HAP-1 (cell line): ENCODE results near the gene ANKMY2.

ENCODE experiments used
- DNase-seq, 2 experiments: peaks; one replicate each; pipeline ENCODE4 v3.0.0-alpha.2; 2016 to 2020; ENCODE audit warnings: low spot score in 2 of 2
- H3K27me3 ChIP-seq: fragments of 250-450 bp; sonication (Bioruptor Pico); 2 replicates; pipeline ENCODE4 v1.5.1; 2020; ENCODE audit warnings: low read depth, mild to moderate bottlenecking, moderate library complexity
- H3K36me3 ChIP-seq: fragments of 250-450 bp; sonication (Bioruptor Pico); replicated peaks from 2 replicates; pipeline ENCODE4 v1.5.1; 2020; ENCODE audit warnings: mild to moderate bottlenecking
- H3K4me1 ChIP-seq: fragments of 250-450 bp; sonication (Bioruptor Pico); 2 replicates; pipeline ENCODE4 v1.5.1; 2020; ENCODE audit warnings: mild to moderate bottlenecking
- H3K4me3 ChIP-seq: fragments of 250-450 bp; sonication (Bioruptor Pico); 2 replicates; pipeline ENCODE4 v1.5.1; 2020; ENCODE audit warnings: mild to moderate bottlenecking, moderate library complexity
- H3K9me3 ChIP-seq: fragments of 250-450 bp; sonication (Bioruptor Pico); 2 replicates; pipeline ENCODE4 v1.5.1; 2020; ENCODE audit warnings: mild to moderate bottlenecking, moderate library complexity
- in situ Hi-C: fragments of 300-500 bp; cut with MboI; formaldehyde crosslinking; loops from 3 replicates; pipeline ENCODE4 v1.14.3; 2020; ENCODE audit warnings: low sequenced_read_pairs, inconsistent platforms, mixed read lengths

ANKMY2 gene

DNA sequence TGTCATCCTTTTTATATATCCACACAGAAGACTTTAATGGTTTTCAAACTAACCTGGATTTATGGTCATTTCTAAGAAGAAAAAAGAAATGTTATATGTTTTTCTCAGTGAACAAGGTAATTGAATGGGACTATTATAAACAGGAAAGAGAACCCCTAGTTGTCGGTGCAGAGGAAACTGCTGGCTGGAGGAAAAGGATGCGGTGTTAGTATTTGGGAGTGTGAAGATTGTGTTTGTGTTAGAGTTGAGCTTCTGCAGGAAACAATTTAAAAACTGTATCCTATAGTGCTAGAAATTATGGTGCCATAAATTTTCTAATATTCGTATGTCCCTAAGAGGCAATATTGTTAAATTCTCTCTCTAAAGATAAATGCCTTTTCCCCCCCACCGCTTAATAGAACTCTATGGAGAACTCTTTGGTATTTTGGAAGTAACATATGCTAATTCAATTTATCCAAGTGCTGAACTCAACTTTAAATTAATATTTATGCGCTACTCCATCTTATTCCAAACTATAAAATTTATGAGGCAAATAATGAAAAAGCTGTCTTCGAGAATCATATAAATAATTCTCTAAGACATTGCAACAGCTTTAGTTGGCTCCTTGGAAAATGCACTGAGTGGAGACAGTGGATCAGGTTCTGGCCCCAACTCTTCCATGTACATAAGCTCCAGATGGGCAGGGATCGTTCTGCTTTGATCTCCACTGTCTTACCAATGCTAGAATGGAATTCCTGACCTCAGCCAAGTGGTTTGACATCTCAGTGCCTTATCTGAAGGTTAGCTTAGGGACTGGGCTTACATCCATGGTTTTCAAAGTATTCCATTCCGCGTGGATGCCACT is 6.1 kb upstream of the ANKMY2 start:
- DNase-seq: no peak
- H3K4me1 ChIP-seq: peaks cover 30% of the 10 kb centered on the region

DNA sequence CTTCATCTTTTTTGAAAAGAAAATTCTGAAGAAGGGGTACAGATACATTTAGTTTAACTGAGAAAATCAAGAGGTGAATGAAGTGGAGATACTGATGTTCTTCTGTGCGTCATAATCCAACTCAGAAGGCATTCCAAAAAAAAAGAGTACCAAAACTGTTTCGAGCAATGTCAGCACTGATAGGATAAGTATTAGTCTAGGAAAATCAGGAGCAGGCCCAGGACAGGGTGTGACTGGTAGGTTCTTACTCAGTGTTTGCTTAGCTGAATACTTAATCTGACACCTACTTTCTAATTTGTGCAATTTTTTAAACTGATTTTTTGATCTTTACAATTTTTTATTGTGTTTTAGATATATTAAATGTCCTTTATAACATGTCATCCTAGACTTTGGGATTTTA is 4.7 kb upstream of the ANKMY2 start:
- H3K36me3 ChIP-seq: no peaks in the 10 kb centered on the region
- DNase-seq: no peak
- H3K4me1 ChIP-seq: peaks cover 25% of the 10 kb centered on the region
- no peaks in the 10 kb centered on the region for H3K27me3 ChIP-seq
- H3K9me3 ChIP-seq: no peaks in the 10 kb centered on the region
- H3K4me3 ChIP-seq: no peak overlapping the region
- in situ Hi-C loops: no loop called here

More for the DNA sequence above, 6.1 kb upstream of the ANKMY2 start:
- Histone ChIP-seq H3K9me3 (no peaks in the 10 kb centered on the region), H3K27me3 (no peaks in the 10 kb centered on the region), H3K36me3 (no peaks in the 10 kb centered on the region), H3K4me3 (no peak overlapping the region)
- in situ Hi-C loops: no loop called here

DNA sequence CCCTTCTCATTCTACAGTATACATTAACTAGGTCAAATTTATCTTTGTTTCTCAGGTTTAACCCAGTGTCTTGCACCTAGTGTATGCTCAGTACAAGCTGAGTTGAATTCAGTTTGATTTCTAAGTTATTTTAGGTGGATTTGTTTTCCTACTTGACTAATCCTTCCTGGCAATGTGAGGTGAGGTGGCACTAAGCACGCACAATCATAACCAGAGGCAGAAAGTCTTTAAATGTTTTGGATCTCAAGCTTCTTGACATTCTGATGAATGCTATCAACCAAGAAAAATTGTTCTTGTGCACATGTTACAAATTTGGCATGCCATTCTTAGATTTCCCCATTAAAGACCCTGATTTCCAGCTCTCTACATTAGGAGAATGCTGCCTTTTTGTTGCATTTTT is 3.6 kb upstream of the ANKMY2 start:
- Histone ChIP-seq H3K4me1 (peaks cover 27% of the 10 kb centered on the region), H3K36me3 (no peaks in the 10 kb centered on the region), H3K27me3 (no peaks in the 10 kb centered on the region), H3K4me3 (no peak overlapping the region), H3K9me3 (no peaks in the 10 kb centered on the region)
- in situ Hi-C loops: no loop called here
- no peak for DNase-seq

DNA sequence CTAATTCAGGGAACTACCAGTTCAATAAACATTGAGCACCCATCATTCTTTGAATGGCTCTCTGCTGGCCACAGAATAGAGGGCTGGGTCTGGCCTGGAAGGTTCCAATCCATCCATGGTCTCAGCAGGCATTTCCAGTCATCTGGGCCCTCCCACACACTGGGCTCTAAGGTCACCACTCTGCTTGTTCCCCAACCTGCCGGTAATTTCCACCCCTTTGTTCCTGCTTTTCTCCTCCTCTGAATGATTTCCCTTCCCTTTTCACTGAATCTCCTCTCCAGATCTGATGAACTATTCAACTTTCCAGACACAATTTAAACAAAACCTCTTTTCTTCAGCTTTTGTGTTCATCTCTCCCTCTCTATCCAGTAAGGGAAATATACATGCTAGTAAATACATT is 3.0 kb upstream of the ANKMY2 start:
- peak; percentile 62 to 69 for DNase-seq
- Histone ChIP-seq H3K9me3 (no peaks in the 10 kb centered on the region), H3K4me3 (no peak overlapping the region), H3K27me3 (no peaks in the 10 kb centered on the region), H3K36me3 (no peaks in the 10 kb centered on the region), H3K4me1 (peaks cover 31% of the 10 kb centered on the region)
- in situ Hi-C loops: no loop called here

DNA sequence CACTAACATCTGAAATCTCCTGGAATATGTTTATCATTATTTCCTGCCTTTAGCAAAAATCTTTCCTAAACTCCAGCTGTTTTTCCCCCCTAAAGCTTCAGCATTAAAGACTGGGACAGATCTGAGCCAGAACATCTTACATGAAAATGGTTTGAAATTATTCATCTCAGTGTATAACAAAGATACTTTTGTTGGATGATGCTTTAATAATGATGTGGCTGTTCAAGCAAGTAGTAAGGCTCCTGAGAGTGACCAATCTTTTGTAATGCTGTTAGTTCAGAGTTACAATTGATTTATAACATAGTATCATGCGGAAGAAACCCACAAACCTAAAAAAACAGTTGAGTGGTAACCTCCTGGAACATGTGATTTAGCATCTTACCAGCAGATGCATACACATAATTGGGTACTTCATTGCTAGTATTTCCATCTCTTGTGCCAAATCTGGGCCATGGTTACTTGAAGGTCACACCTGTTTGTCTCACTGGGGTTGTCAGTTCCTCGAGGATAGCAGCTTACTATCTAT is 1.9 kb upstream of the ANKMY2 start:
- H3K4me1 ChIP-seq: peaks cover 31% of the 10 kb centered on the region
- no peak for DNase-seq

DNA sequence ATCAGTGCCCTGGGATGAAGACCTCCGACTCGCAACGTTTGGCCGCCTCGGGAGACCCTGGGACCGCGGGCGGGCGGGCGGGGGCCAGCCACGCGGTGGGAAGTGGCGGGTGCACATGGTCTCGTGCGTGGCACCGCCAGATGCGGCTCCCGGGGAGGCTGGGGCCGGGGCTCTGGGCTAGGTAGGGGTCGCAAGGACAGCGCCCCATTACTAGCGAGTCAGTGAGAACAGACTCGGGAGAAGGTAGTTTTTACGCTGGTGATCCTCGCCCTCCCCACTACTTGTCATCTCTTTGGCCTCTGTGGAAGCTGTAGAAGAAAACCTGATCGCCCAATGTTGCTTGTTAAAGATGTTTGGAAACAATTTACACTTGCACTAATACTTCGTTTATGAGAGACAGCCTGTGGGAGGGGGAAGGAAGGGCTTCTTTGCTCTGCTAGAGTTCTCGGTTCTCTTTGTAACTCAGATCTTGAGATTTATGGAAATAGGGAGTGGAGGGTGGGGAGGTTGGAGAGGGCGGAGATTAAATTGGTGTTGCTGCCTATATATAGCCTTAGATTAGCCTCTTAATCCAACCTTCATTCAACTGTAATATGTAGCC is 1.0 kb upstream of the ANKMY2 start:
- no peaks in the 10 kb centered on the region for H3K36me3 ChIP-seq
- H3K4me3 ChIP-seq: peak overlapping the region; percentile 97
- H3K27me3 ChIP-seq: no peaks in the 10 kb centered on the region
- in situ Hi-C loops: no loop called here
- DNase-seq: peak; percentile 69 to 88
- H3K9me3 ChIP-seq: no peaks in the 10 kb centered on the region
- H3K4me1 ChIP-seq: peaks cover 31% of the 10 kb centered on the region

More for the DNA sequence above, 1.9 kb upstream of the ANKMY2 start:
- in situ Hi-C loops: no loop called here
- H3K27me3 ChIP-seq: no peaks in the 10 kb centered on the region
- no peaks in the 10 kb centered on the region for H3K36me3 ChIP-seq
- H3K4me3 ChIP-seq: peak overlapping the region; percentile 97
- no peaks in the 10 kb centered on the region for H3K9me3 ChIP-seq

DNA sequence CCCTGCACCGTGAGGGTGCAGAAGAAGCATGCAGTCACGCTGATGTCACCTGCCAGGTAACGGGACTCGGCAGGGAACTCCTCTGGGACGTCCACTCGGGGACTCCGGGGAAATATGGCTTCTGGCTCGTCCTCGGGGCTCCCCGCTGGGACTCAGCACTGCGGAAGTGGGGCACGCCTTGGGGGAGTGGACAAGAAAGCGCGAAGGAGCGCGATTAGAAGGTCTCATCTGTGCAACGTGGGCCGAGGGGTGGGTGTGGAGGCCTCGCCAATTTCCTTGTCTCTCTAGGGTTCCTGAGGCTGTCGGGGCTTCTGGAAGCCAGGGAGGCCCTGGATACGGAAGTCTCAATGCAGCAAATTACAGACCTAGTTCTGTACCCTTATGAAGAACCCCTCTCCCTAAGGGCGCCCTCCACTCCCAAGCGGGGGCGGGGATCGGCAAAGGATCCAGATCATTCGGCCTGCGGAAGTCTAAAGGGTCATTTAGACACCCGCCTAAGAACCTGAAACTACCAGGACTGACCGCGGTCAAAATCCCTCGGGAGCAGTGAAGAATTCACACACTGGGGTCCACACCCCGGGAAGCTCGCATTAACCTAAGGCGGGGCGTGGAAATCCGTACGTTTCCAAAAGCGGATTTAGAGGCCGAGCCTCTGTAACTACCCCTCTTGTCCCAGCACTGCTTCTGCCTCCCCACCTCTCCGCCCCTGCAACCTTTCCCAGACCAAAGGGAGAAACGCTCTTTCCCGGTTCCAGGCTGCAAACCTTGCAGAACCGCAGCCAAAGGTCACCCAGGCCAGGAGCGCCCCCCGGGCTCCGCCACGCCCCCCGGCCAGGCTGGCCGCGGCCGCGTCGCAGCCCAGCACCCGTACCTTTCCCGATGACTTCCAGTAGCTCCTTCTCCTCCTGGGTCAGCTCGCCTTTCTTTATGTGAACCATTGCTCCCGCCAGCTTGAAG is 640 bp downstream of the ANKMY2 start:
- H3K9me3 ChIP-seq: no peaks in the 10 kb centered on the region
- H3K36me3 ChIP-seq: no peaks in the 10 kb centered on the region
- H3K4me1 ChIP-seq: peaks cover 31% of the 10 kb centered on the region
- DNase-seq: peak in 1 of 2 experiments; percentile 75
- peak overlapping the region; percentile 97 for H3K4me3 ChIP-seq
- H3K27me3 ChIP-seq: no peaks in the 10 kb centered on the region
- in situ Hi-C loops: no loop called here

DNA sequence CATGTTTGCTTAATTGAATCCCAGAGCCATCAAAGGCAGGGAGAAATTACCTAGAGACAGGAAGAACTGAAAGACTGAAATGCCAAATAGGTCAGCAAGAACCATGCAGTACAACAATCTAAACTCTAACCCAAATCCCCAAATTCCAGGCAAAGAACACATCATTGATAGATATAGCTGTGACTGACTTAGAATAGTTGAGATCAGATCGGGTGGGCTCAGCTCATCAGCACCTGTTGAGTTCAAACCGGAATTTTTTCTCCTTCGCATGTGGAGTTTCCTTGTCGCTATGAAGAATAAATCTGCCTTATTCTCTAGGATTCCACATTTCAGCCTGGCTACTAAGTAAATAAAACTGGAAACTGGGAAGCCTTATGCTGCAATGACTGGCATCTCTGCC is 1.4 kb downstream of the ANKMY2 start:
- Histone ChIP-seq H3K27me3 (no peaks in the 10 kb centered on the region), H3K9me3 (no peaks in the 10 kb centered on the region), H3K36me3 (no peaks in the 10 kb centered on the region), H3K4me1 (peaks cover 31% of the 10 kb centered on the region), H3K4me3 (peak overlapping the region; percentile 97)
- DNase-seq: no peak
- in situ Hi-C loops: no loop called here

DNA sequence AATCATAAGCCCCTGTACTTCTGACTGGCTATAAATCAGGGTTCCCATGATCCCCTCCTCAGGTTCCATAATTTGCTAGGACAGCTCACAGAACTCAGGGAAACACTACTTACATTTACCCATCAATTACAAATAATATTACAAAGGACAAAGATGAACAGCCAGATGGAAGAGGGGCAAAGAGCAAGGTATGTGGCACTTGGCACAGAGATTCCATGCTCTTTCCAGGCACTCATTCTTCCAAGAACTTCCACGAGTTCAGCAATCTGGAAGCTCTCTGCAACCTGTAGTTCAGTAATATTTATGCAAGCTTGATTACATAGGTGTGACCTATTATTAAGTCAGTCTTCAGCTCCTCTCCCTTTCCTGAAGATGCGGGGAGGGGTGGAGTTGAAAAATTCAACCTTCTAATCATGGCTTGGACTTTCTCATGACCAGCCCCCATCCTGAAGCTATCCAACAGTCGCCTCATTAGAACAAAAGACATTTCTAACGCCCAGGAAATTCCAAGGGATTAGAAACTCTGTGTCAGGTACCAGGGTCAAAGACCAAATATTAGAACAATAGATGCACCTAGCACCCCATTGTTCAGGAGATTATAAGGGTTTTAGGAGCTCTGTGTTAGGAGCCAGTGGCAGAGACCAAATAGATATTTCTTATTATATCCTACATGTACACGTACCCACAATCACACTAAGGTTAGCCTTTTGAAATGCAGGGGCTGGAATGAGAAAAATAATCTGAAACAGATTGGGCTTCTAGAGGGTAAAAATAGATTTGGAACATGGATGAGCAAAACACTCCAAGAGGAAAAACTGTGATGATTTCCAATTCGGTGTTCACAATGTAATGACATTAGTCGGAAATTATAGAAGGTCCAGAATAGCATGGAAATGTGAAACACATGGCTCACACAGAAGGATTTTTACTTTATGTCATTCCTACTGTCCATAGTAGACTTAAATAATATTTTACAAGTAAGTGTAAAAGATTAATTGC is 7.0 kb downstream of the ANKMY2 start:
- DNase-seq: peak; percentile 35 to 56
- Histone ChIP-seq H3K4me1 (peaks cover 27% of the 10 kb centered on the region), H3K9me3 (no peaks in the 10 kb centered on the region), H3K27me3 (no peaks in the 10 kb centered on the region), H3K4me3 (no peak overlapping the region), H3K36me3 (0 out of 2 replicates have a peak, but pooled peaks cover 5% of the 10 kb centered on the region)
- in situ Hi-C loops: no loop called here

DNA sequence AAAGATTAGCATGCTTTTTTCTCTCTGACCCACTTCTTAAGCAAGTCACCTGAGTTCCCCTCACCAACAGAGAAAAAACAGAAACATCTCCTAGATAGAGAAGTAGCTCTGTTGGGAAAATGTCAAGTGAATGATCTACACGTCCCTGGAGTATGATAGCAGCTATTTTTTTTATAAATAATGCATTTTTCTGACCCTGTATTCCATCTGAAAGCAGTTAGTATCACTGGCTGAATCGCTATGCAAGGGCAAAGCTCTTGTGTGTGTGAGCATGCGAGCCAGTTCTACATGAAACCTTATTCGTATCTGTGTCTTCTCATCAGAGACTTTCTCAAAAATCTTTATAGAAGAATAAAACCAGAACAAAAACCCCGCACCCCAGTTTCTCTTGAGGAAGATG is 8.2 kb downstream of the ANKMY2 start:
- no peak for DNase-seq
- H3K4me1 ChIP-seq: peaks cover 27% of the 10 kb centered on the region
- H3K36me3 ChIP-seq: 0 out of 2 replicates have a peak, but pooled peaks cover 6% of the 10 kb centered on the region
- no peaks in the 10 kb centered on the region for H3K9me3 ChIP-seq
- in situ Hi-C loops: no loop called here
- no peaks in the 10 kb centered on the region for H3K27me3 ChIP-seq
- H3K4me3 ChIP-seq: no peak overlapping the region

DNA sequence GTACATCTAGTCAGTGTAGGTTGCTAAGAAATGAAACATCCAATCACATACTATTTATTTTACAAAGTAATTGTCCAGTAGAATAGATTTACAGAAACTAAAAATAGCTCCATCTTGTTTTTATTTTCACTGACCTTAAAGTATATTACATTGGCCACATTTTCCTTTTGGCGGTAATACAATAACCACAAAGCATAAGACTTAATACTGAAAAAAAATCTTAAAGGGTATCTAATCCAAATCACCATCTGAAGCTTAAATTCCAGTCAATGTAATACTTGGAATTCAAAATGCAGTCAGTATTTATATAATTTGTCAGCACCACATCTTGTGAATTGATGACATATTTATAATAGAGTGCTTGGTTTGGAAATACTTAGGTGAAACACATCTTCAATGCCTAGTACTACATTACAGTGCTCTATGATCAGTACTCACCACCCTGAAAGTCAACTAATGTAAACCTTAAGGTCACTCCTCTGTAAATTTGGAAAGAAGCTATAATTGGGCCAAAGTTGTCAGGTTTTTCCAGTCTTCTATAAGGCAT is 8.9 kb downstream of the ANKMY2 start:
- DNase-seq: no peak
- no peaks in the 10 kb centered on the region for H3K9me3 ChIP-seq
- peaks cover 27% of the 10 kb centered on the region for H3K4me1 ChIP-seq
- in situ Hi-C loops: no loop called here
- no peak overlapping the region for H3K4me3 ChIP-seq
- no peaks in the 10 kb centered on the region for H3K27me3 ChIP-seq
- 0 out of 2 replicates have a peak, but pooled peaks cover 7% of the 10 kb centered on the region for H3K36me3 ChIP-seq

DNA sequence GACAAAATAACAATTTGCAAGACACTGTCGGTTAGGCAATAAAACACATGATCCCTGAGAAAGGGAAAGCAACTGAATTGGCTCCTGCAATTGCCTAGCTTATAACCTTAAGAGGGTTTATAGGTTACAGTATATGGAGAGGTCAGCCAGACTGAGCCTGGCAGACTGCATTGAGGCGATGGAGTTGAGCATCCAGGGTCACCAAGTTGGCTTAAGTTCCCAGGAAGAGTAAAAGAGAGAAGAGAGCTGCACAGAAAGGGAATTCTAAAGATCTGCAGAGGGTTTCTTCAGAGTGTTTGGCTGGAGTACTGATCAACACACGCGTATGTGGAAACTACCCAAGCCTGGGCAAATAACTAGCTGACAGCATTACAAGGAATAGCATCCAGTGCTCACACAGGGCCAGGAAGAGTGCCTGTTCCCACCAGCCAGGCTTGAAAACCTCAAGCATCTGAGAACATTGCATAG is 11.2 kb downstream of the ANKMY2 start:
- no peaks in the 10 kb centered on the region for H3K27me3 ChIP-seq
- H3K4me1 ChIP-seq: peaks cover 25% of the 10 kb centered on the region
- H3K36me3 ChIP-seq: 0 out of 2 replicates have a peak, but pooled peaks cover 7% of the 10 kb centered on the region
- H3K9me3 ChIP-seq: no peaks in the 10 kb centered on the region
- in situ Hi-C loops: no loop called here
- no peak overlapping the region for H3K4me3 ChIP-seq
- DNase-seq: no peak
